HL-60 (cell line): Measurements from ENCODE around the gene TNFRSF12A.

Experiments used
- DNase-seq, 2 experiments: peaks; one replicate each; pipeline ENCODE4 v3.0.0-alpha.2; 2010 to 2020; ENCODE audit warnings: low read depth in 1 of 2, low spot score in 1 of 2
- H3K27ac ChIP-seq: fragments of 250-450 bp; sonication (Bioruptor Pico); replicated peaks from 2 replicates; pipeline ENCODE4 v1.5.1; 2020; ENCODE audit warnings: mild to moderate bottlenecking, moderate library complexity
- H3K27me3 ChIP-seq: fragments of 250-450 bp; sonication (Bioruptor Pico); 2 replicates; pipeline ENCODE4 v1.5.1; 2021; ENCODE audit warnings: mild to moderate bottlenecking, moderate library complexity; ENCODE audit not compliant: insufficient read depth, poor library complexity, severe bottlenecking
- H3K4me3 ChIP-seq: replicated peaks from 2 replicates; pipeline ENCODE4 v1.5.1; 2011; ENCODE audit warnings: mild to moderate bottlenecking, control low read depth, low read length; ENCODE audit not compliant: insufficient read depth
- CTCF ChIP-seq: IDR thresholded peaks from one replicate; pipeline ENCODE4 v1.5.1; 2011; ENCODE audit warnings: low read length, control low read depth, inconsistent platforms; ENCODE audit not compliant: insufficient read depth
- GABPA ChIP-seq: IDR thresholded peaks from 2 replicates; pipeline ENCODE4 v1.6.1; 2012; ENCODE audit warnings: low read depth
- POLR2AphosphoS5 ChIP-seq: IDR thresholded peaks from 2 replicates; pipeline ENCODE4 v1.6.1; 2012; ENCODE audit warnings: low read depth
- REST ChIP-seq: IDR thresholded peaks from 2 replicates; pipeline ENCODE4 v1.6.1; 2012; ENCODE audit warnings: low read depth; ENCODE audit not compliant: insufficient replicate concordance
- SPI1 ChIP-seq: IDR thresholded peaks from 2 replicates; pipeline ENCODE4 v1.6.1; 2012; ENCODE audit warnings: low read depth, mild to moderate bottlenecking, borderline replicate concordance

TNFRSF12A gene

GRCh38 chr16:3027489-3027795 is 7.3 kb downstream of the TNFRSF12A start:
- DNase-seq: no peak
- TF ChIP-seq GABPA (no peak), SPI1 (no peak), REST (no peak), CTCF (no peak), POLR2AphosphoS5 (no peak)
- Histone ChIP-seq H3K27ac (no peak overlapping the region), H3K4me3 (no peak overlapping the region), H3K27me3 (peaks cover 10% of the 10 kb centered on the region)

GRCh38 chr16:3027983-3028715 is 8.0 kb downstream of the TNFRSF12A start:
- DNase-seq: peak; percentile 79 to 87
- Histone ChIP-seq H3K4me3 (no peak overlapping the region), H3K27ac (no peak overlapping the region), H3K27me3 (peaks cover 17% of the 10 kb centered on the region)
- TF ChIP-seq REST: no peak
- peak; percentile 69 for TF ChIP-seq CTCF

GRCh38 chr16:3028716-3029319 is 8.7 kb downstream of the TNFRSF12A start:
- H3K27ac ChIP-seq: no peak overlapping the region
- no peak overlapping the region for H3K4me3 ChIP-seq
- TF ChIP-seq SPI1 (no peak), POLR2AphosphoS5 (no peak), CTCF (no peak), REST (no peak), GABPA (no peak)
- peaks cover 23% of the 10 kb centered on the region for H3K27me3 ChIP-seq
- no peak for DNase-seq
